ENCODE measurements around the gene HSPH1.

HSPH1 gene

GRCh38 chr13:31131470-31131961 lies 30.2 kb downstream of the HSPH1 start:
- DNase-seq = no peak

GRCh38 chr13:31129419-31129818 lies 32.3 kb downstream of the HSPH1 start:
- DNase-seq = no peak

GRCh38 chr13:31124204-31124603 lies 37.5 kb downstream of the HSPH1 start:
- no peak for DNase-seq

- no peak for DNase-seq
These were observed 39.0 kb downstream of the HSPH1 start for GRCh38 chr13:31122544-31123260.

GRCh38 chr13:31122143-31122542 lies 39.6 kb downstream of the HSPH1 start:
- DNase-seq = no peak

- DNase-seq = no peak
These were observed 40.1 kb downstream of the HSPH1 start for GRCh38 chr13:31121379-31122140.

GRCh38 chr13:31119966-31120700 lies 41.6 kb downstream of the HSPH1 start:
- DNase-seq = no peak

GRCh38 chr13:31119526-31119925 lies 42.2 kb downstream of the HSPH1 start:
- no peak for DNase-seq

- DNase-seq = no peak
These were observed 45.5 kb downstream of the HSPH1 start for GRCh38 chr13:31116224-31116623.

- DNase-seq = no peak
These were observed 46.1 kb downstream of the HSPH1 start for GRCh38 chr13:31115616-31116015.

GRCh38 chr13:31114641-31115040 lies 47.1 kb downstream of the HSPH1 start:
- DNase-seq = no peak

GRCh38 chr13:31111136-31111535 lies 50.6 kb downstream of the HSPH1 start:
- no peak for DNase-seq

GRCh38 chr13:31110617-31111016 lies 51.1 kb downstream of the HSPH1 start:
- peak in 2 of 56 donors; percentile 2 to 36 for DNase-seq

- DNase-seq = no peak
These were observed 51.5 kb downstream of the HSPH1 start for GRCh38 chr13:31110169-31110568.

GRCh38 chr13:31107109-31107508 lies 54.6 kb downstream of the HSPH1 start:
- DNase-seq = no peak

GRCh38 chr13:31105856-31106255 lies 55.8 kb downstream of the HSPH1 start:
- no peak for DNase-seq

GRCh38 chr13:31105020-31105795 lies 56.5 kb downstream of the HSPH1 start:
- no peak for DNase-seq

- DNase-seq = no peak
These were observed 58.8 kb downstream of the HSPH1 start for GRCh38 chr13:31102905-31103304.

- no peak for DNase-seq
These were observed 60.1 kb downstream of the HSPH1 start for GRCh38 chr13:31101472-31102170.

GRCh38 chr13:31100721-31101120 lies 61.0 kb downstream of the HSPH1 start:
- DNase-seq = no peak
